Vagina (tissue), 2 donors: ENCODE results near the gene SUSD2.

Experiments used
- POLR2A ChIP-seq, 2 donors: fragments of 450-650 bp; IDR thresholded peaks; one replicate each; pipeline ENCODE4 v1.6.1; 2017; ENCODE audit warnings: antibody characterized with exemption in 2 of 2, mild to moderate bottlenecking in 2 of 2, moderate library complexity in 2 of 2
- POLR2AphosphoS5 ChIP-seq, 2 donors: sonication (generic); formaldehyde crosslinking; IDR thresholded peaks; one replicate each; pipeline ENCODE4 v1.9.0; 2017; ENCODE audit warnings: antibody characterized with exemption in 2 of 2, mild to moderate bottlenecking in 2 of 2, low read depth in 1 of 2; ENCODE audit not compliant: insufficient read depth in 1 of 2
- TF ChIP-seq, protein P1 (sequence below), 3 experiments: fragments of 450-650 bp in 2 of 3; fragments of 200-600 bp in 1 of 3; sonication (generic) in 1 of 3; IDR thresholded peaks; one replicate each; pipeline ENCODE4 v1.5.1; 2017 to 2019; ENCODE audit warnings: antibody characterized with exemption in 3 of 3, mild to moderate bottlenecking in 2 of 3, moderate library complexity in 2 of 3

DNA sequence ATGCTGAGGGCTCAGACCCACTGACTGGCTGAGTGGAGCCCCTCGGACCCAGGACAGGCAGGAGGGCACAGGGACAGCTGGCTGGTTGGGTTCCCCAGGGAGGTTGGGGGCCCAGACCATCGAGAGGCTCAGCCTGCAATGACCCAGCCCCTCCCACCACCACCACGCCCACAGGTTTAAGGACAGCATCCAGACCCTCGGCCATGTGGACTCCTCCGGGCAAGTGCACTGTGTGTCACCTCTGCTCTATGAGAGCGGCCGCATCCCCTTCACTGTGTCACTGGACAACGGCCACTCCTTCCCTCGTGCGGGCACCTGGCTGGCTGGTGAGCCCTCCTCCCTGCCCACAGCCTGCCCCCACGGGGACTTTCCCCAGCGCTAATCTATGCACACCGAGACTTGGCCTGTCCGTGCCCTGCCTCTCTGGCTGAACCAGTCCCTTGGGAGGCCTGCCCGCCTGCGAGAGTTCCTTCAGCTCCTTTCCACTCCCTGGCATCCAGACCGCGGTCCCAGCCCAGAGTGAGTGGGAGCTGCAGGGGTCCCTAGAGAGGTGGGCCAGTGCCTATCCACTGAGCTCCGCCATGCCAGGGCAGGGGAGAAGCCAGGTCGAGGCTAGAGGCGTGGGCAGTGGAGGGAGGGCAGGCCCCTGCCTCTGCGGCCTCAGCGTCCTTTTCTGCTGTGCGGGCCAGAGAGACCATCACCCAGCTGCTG is 2.2 kb downstream of the SUSD2 start:
- TF ChIP-seq, protein P1, sequence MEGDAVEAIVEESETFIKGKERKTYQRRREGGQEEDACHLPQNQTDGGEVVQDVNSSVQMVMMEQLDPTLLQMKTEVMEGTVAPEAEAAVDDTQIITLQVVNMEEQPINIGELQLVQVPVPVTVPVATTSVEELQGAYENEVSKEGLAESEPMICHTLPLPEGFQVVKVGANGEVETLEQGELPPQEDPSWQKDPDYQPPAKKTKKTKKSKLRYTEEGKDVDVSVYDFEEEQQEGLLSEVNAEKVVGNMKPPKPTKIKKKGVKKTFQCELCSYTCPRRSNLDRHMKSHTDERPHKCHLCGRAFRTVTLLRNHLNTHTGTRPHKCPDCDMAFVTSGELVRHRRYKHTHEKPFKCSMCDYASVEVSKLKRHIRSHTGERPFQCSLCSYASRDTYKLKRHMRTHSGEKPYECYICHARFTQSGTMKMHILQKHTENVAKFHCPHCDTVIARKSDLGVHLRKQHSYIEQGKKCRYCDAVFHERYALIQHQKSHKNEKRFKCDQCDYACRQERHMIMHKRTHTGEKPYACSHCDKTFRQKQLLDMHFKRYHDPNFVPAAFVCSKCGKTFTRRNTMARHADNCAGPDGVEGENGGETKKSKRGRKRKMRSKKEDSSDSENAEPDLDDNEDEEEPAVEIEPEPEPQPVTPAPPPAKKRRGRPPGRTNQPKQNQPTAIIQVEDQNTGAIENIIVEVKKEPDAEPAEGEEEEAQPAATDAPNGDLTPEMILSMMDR (IDR thresholded peaks at IDR 0.05) = no peak
- TF ChIP-seq POLR2A (IDR thresholded peaks at IDR 0.05) = no peak
- TF ChIP-seq POLR2AphosphoS5 (IDR thresholded peaks at IDR 0.05; ENCODE audit: insufficient read depth in 1 of 2, low read depth in 1 of 2) = no peak
